HG03439 (cell line): Measurements from ENCODE around the gene MGAT4C.

ENCODE experiments used
- ATAC-seq: cut with Tn5 transposase; IDR thresholded peaks from one replicate; pipeline ENCODE4 v1.9.1; 2021; ENCODE audit warnings: mild to moderate bottlenecking, moderate library complexity; ENCODE audit not compliant: unreplicated experiment

MGAT4C gene

GRCh38 chr12:86230516-86231146, 25.6 kb downstream of the MGAT4C start:
- no peak for ATAC-seq

DNA sequence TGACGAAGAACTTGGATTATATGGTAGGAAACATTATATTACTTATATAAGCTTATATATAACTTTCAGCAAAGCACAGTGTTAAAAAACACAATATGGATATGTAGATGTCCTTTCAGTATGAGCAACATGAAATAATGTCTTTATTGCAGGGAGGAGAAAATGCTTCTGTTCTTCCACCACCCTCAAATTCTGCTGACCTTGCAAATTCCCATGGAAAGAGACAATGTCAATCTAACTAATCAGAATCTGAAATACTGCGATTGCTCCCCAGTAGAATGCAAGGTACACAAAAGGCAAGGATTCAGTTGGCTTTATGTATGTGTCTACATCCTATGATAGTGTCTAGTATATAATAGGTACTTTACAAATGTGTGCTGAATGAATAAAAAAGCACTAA, 26.4 kb downstream of the MGAT4C start:
- no peak for ATAC-seq

- no peak for ATAC-seq
Measured at GRCh38 chr12:86228656-86229055, 27.5 kb downstream of the MGAT4C start.

GRCh38 chr12:86226481-86226880, 29.7 kb downstream of the MGAT4C start:
- no peak for ATAC-seq

DNA sequence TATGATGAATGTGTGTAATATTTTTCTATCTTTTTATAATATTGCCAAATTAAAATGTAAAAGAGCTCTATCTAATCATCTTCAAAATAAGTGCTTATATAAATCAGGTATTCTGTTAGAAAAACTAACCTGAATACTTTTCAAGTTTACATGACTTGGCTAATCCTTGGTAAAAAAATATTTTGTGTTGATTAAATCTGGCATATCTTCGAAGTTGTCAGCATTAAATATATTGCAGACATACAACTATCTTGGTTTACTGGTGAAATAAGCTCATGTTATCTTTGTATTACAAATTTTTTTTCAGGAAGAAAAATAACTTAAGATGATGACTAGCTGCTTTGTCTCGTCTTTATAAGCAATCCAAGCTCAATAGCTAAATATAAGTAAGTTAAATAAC, 39.6 kb downstream of the MGAT4C start:
- ATAC-seq: no peak

GRCh38 chr12:86213012-86213411, 43.2 kb downstream of the MGAT4C start:
- no peak for ATAC-seq

DNA sequence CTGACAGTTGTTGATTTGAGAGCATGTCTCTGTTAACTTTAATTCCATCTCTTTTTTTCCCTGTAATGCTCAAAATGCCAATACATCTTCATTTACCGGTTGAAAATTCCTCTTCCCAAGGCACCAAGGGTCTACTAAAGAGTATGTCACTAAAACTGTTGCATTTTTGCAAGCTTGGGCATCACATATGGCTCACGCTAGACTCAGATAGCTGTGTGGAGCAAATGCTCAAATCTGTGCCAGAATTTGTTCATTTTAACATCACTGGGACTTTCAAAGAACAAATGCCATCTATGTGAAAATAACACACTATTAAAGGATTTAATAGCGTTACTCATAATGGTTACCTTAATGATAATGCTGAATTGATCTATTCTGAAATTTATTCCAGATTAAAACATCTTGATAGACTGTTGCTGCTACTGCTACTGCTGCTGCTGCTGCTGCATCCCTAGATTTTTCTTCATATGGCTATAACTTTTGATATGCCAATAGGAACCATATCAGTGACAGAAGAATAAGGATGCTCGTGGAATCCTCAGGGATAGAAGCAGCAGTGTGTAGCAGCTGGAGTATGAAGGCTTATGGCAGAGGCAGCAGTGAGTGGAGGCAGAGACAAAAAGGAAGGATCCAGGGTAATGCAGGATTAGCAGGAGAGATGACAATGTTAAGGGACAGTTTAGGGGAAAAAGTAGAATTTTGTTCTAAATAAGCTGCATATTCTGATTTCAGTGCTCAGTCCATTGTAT, 57.3 kb downstream of the MGAT4C start:
- ATAC-seq: no peak

DNA sequence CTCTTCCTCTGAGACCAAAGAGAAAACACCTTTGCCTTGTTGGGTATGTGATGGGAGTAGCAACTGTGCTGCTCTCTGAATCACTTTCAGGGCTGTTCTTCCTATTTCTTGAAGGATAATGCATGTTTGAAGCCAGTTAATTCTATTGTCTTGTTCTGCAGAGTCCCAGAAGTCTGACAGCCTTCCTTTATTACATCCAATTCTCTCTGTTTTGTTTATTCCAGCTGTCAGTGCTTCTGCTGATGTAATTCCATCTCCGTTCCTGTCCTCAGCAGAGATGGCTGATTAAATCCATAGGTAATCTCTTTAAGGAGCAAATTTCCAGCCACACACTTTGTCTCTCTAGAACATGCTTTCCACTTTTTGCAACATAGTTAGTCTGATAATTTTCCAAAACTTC, 59.7 kb downstream of the MGAT4C start:
- ATAC-seq: no peak

GRCh38 chr12:86194721-86195120, 61.5 kb downstream of the MGAT4C start:
- no peak for ATAC-seq

DNA sequence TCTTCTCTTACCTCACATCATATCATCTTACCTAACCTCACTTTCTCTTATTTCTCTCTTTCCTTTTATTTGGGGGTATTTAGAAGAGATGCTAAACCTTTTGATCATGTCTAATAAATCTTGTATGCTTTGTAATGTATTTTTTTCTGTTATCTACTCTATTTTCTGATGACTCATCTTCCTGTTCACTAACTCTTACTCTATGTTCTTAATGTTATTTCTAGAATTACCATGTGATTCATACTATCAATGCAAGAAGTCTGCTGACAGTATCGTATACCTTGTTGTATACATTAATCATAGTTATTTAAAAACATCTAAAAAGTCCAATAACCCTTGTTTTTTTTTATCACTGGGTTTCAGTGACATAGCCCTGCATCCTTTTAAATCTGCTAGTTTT, 62.3 kb downstream of the MGAT4C start:
- no peak for ATAC-seq

DNA sequence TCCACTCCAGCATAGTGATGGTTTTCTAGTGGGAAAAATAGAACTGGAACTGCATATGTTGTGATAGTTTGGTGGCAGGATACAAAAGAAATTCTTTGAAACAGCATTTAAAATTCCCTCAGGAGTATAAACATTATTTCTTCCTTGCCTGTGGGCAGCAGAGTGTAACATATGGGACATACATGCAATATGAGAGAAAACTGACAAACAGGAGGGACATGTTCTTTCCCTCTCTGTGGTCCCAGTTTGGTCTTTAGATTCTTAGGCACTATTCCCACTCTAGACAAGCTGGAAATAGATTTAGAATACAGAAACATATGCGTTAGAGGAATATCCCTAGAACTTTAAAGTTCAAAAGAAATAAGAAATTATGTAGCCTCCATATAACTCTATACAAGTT, 68.0 kb downstream of the MGAT4C start:
- no peak for ATAC-seq

- no peak for ATAC-seq
Measured at GRCh38 chr12:86186449-86186848, 69.7 kb downstream of the MGAT4C start.

- ATAC-seq: no peak
Measured at GRCh38 chr12:86179855-86180254, 76.3 kb downstream of the MGAT4C start.

GRCh38 chr12:86174188-86174587, 82.0 kb downstream of the MGAT4C start:
- no peak for ATAC-seq

GRCh38 chr12:86172913-86173443, 83.2 kb downstream of the MGAT4C start:
- ATAC-seq: no peak

- ATAC-seq: no peak
Measured at GRCh38 chr12:86170051-86170450, 86.1 kb downstream of the MGAT4C start.

GRCh38 chr12:86158956-86159355, 97.2 kb downstream of the MGAT4C start:
- ATAC-seq: no peak

DNA sequence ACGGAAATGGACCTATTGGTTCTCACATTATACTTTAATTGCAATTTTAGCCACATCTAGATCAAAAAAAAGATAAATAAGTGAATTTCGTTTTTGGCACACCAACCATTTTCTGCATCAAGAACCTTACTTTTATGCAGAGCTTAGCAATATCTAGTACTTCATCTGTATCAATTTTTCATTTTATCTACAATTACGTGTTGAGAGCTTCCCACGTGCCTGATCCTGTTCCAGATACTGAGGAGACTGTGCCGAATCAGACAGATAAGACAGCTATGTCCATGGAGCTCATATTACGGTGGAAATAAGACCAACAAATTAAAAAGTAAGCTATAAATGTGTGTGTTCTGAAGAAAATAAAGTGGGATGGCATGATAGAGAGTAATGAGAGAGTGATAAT, 101.6 kb downstream of the MGAT4C start:
- no peak for ATAC-seq

DNA sequence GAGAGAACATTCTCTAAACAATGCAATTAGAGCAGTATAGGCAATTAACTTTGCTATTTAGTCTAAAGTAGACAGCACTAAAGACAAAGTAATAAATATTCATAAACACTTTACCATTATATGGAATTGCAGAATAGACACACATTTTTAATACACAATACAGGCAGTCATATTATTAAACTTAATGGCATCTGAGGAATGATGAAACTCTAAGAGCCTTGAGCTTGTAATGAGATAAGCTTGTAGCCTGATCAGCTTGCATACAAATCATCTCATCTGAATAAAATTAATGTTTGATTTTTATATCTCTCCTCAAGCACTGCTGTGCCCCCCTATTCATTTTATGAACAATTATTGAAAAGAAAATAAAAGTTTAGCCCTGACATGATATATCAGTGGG, 107.6 kb downstream of the MGAT4C start:
- no peak for ATAC-seq

GRCh38 chr12:86148071-86148470, 108.1 kb downstream of the MGAT4C start:
- ATAC-seq: no peak

DNA sequence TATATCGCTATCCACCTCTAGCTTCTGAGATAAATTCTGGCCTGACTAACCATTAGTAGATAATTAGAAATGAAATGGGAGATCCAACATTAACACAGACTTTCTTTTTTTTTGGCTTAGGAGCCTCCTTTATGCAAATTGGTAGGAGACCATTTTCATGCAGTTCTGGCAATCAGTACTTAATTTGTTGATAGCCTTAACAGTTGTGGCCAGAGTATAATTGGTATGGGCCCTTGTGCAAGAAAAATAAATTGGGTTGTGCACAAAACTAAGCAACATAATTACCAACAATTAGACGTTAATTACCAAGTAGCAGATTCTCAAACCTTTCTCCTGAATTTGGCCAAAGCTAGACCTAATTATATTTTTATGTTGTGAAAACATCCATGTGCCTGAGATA, 111.0 kb downstream of the MGAT4C start:
- ATAC-seq: no peak

GRCh38 chr12:86143162-86143561, 113.0 kb downstream of the MGAT4C start:
- no peak for ATAC-seq
